Keratinocyte (primary cell): ENCODE measurements around the gene SAMHD1.

Experiments
- CTCF ChIP-seq, 3 experiments: IDR thresholded peaks in 1 of 3; conservative IDR thresholded peaks in 1 of 3; optimal IDR thresholded peaks in 1 of 3; 2 replicates in 2 of 3; 3 replicates in 1 of 3; pipeline versions ENCODE3 to v1.5.1; 2011; ENCODE audit warnings: low read length in 3 of 3, mild to moderate bottlenecking in 3 of 3, moderate library complexity in 2 of 3, control low read depth in 1 of 3, inconsistent platforms in 1 of 3; ENCODE audit not compliant: insufficient read depth in 2 of 3; ENCODE audit errors: extremely low read depth in 1 of 3
- EZH2 ChIP-seq: IDR thresholded peaks from one replicate; pipeline ENCODE4 v1.6.1; 2012; ENCODE audit warnings: inconsistent platforms, mild to moderate bottlenecking, low read length, moderate library complexity

GRCh38 chr20:36852187-36852586 is 99.3 kb downstream of the SAMHD1 start:
- TF ChIP-seq CTCF (optimal IDR thresholded peaks at IDR 0.05 in 1 of 3, IDR thresholded peaks at IDR 0.05 in 1 of 3, conservative IDR thresholded peaks at IDR 0.05 in 1 of 3; ENCODE audit: extremely low read depth in 1 of 3, insufficient read depth in 2 of 3, low read length in 3 of 3) (no peak), EZH2 (no peak)
